ENCODE measurements around the gene RREB1. TPM values are rescaled to one million over a fixed set of nuclear protein-coding genes. Genes with fewer than 3 reads are reported as not detected.
A peak's percentile ranks its signal among the peaks of the same experiment; 100 is the strongest.

The RREB1 gene
- total and polyA plus RNA-seq, 12 donors: 8.0 to 79.5 (median 48.7) TPM

DNA sequence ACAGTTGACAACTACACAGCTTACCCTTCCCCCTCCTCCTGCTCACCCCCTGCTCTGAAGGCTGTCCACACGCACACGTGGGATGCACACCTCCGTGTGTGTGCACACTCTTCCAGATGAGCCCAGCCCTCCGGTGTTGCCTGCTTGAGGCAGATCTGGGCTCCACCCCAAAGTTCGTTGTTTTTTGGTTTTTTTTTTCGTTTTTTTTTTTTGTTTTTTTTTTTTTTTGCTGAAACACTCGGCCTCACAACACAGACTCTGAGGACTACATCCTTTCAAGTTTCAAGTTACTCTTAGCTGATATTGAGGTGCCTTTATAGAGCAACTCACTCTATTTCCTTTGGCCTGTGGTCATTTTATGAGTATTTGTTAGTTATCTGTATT, 88.2 kb downstream of the RREB1 start:
- Histone ChIP-seq H3K27ac (peak overlapping the region in 1 of 5 donors; percentile 3), H3K9me3 (replicated peaks in 1 of 3) (no peaks in the 10 kb centered on the region), H3K4me1 (replicated peaks in 1 of 2) (peaks cover 0 to 17% of the 10 kb centered on the region in 2 donors), H3K36me3 (replicated peaks in 1 of 2) (peaks cover 0 to 33% of the 10 kb centered on the region in 2 donors), H3K4me3 (no peak overlapping the region), H3K27me3 (no peaks in the 10 kb centered on the region)
- DNase-seq: no peak
- WGBS, 4 donors: 35 to 50% (median 42%) methylated on average over 7 of the region's 7 CpGs
- TF ChIP-seq POLR2A (IDR thresholded peaks at IDR 0.05): no peak
- intact Hi-C loops (cut with DNase I): no loop called here

DNA sequence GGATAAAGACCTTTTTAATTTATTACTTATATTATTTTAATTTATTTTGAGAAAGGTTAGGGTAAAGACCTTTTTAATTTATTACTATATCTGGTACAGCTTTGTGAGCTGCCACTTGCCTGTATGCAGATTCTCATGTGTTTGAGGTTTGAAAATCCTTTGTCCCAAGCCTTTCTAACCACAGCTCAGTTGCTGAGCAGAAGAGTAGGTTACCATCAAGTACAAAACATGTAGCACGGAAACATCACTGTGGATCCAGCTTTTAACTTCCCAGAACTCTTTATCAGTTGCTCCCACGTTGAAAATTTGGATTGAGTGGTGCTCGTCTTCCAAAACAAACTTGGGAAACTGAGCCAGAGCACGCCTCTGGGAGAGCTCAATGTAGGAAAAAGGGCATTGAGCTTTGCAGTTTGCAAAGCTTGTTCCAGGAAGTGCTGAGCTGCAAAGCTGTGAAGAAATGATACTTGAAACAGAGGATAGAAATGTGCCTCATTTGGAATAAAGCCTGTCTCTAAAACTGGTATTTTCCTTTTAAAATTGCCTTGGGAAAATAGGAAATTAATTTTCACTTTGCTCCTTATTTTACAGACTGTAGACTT, 89.0 kb downstream of the RREB1 start:
- Histone ChIP-seq H3K4me1 (replicated peaks in 1 of 2) (peaks cover 0 to 17% of the 10 kb centered on the region in 2 donors), H3K27ac (no peak overlapping the region), H3K4me3 (no peak overlapping the region), H3K27me3 (no peaks in the 10 kb centered on the region), H3K36me3 (replicated peaks in 1 of 2) (peaks cover 0 to 25% of the 10 kb centered on the region in 2 donors), H3K9me3 (replicated peaks in 1 of 3) (no peaks in the 10 kb centered on the region)
- WGBS, 4 donors: 75 to 82% (median 78%) methylated on average over 4 of the region's 4 CpGs
- DNase-seq: no peak
- TF ChIP-seq, protein P1, sequence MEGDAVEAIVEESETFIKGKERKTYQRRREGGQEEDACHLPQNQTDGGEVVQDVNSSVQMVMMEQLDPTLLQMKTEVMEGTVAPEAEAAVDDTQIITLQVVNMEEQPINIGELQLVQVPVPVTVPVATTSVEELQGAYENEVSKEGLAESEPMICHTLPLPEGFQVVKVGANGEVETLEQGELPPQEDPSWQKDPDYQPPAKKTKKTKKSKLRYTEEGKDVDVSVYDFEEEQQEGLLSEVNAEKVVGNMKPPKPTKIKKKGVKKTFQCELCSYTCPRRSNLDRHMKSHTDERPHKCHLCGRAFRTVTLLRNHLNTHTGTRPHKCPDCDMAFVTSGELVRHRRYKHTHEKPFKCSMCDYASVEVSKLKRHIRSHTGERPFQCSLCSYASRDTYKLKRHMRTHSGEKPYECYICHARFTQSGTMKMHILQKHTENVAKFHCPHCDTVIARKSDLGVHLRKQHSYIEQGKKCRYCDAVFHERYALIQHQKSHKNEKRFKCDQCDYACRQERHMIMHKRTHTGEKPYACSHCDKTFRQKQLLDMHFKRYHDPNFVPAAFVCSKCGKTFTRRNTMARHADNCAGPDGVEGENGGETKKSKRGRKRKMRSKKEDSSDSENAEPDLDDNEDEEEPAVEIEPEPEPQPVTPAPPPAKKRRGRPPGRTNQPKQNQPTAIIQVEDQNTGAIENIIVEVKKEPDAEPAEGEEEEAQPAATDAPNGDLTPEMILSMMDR (IDR thresholded peaks at IDR 0.05): no peak
- TF ChIP-seq POLR2A (IDR thresholded peaks at IDR 0.05): no peak
- intact Hi-C loops (cut with DNase I): no loop called here

DNA sequence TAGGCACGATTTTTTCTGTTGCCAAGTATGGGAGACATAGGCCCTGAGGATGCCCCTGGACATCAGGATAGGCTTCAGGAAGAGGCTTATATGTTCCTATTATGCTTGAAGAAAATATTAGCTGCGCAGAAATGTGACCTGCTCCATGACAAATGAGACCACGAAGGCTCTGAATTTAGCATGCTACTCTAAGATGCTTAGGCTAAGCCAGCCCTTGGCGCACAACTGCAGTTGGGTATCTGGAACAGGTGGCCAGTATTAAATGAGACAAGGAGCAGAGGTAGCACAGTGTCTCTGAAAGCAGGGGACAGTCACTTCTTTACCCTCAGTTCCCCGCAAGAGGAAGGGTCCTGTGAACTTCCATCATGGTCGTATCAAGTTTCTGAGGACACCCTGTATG, 90.0 kb downstream of the RREB1 start:
- H3K9me3 ChIP-seq (replicated peaks in 1 of 3): no peaks in the 10 kb centered on the region
- no peak overlapping the region for H3K27ac ChIP-seq
- H3K4me3 ChIP-seq: no peak overlapping the region
- peaks cover 0 to 17% of the 10 kb centered on the region in 2 donors for H3K4me1 ChIP-seq (replicated peaks in 1 of 2)
- no peak for DNase-seq
- WGBS, 4 donors: 94 to 98% (median 95%) methylated on average over 6 of the region's 6 CpGs
- intact Hi-C loops (cut with DNase I): no loop called here
- TF ChIP-seq, protein P1 (IDR thresholded peaks at IDR 0.05): no peak
- TF ChIP-seq POLR2A (IDR thresholded peaks at IDR 0.05): no peak
- no peaks in the 10 kb centered on the region for H3K27me3 ChIP-seq
- H3K36me3 ChIP-seq (replicated peaks in 1 of 2): peaks cover 0 to 24% of the 10 kb centered on the region in 2 donors

DNA sequence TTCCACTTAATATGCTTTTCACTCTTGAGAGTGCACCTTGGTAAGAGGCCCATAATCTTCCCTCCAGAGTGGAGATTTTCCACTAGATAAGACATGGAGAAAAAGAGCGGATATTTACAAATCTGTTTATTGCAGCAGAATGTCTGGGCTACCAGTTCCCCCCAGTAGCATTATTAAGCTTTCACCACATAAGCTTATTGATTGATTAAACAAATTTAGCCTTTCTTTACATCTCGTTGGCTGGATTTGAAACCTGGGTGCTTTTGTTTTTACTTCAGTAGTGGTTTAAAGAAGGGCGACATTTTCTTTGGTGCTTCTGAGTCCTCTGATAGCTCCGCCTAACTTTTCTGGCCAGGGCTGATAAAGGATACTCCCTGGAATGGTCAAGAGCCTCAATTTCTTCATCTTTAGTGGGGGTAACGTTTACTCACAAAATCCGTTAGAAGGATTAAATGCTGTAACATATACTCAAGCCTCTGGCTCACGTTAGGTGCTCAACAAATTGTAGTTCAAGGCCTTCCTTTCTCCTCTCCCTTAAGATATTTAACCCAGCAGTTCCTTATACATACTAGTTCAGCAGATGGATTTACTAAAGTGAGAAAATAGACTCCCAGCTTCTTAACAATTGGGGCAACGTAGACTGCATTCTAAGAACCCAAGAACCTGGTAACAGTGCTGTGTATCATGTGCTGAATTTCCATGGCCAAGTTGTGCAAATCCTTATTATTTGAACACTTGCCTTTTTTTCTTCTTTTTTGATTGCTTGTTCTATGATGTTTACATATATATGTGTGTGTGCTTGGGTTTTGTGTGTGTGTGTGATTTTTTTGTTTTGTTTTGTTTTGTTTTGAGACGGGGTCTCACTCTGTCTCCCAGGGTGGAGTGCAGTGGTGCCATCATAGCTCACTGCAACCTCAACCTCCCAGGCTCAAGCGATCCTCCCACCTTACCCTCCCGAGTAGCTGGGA, 91.4 kb downstream of the RREB1 start:
- Histone ChIP-seq H3K27me3 (no peaks in the 10 kb centered on the region), H3K9me3 (replicated peaks in 1 of 3) (no peaks in the 10 kb centered on the region), H3K4me1 (replicated peaks in 1 of 2) (peaks cover 0 to 17% of the 10 kb centered on the region in 2 donors), H3K4me3 (no peak overlapping the region), H3K36me3 (replicated peaks in 1 of 2) (peaks cover 0 to 25% of the 10 kb centered on the region in 2 donors), H3K27ac (no peak overlapping the region)
- intact Hi-C loops (cut with DNase I): no loop called here
- WGBS, 4 donors: 88 to 93% (median 91%) methylated on average over 11 of the region's 11 CpGs
- no peak for DNase-seq
- no peak for TF ChIP-seq POLR2A (IDR thresholded peaks at IDR 0.05)
- TF ChIP-seq, protein P1 (IDR thresholded peaks at IDR 0.05): no peak

Measured in adrenal gland (tissue), 12 donors.